CD4-positive, alpha-beta T cell (primary cell): Measurements from ENCODE around the gene FRMD4B. TPM values are rescaled to one million over a fixed set of nuclear protein-coding genes. Genes with fewer than 3 reads are reported as not detected.

Experiments
- ATAC-seq: fragments of 200-7000 bp; cut with Tn5 transposase; one replicate; pipeline ENCODE4 v1.10.0; 2022; ENCODE audit warnings: mild to moderate bottlenecking; ENCODE audit not compliant: poor library complexity
- CTCF ChIA-PET: fragments of 350-600 bp; sonication (Branson Sonifier 250); formaldehyde crosslinking; loops from one replicate; lab custom pipeline; 2021; ENCODE audit warnings: antibody characterized with exemption, inconsistent platforms; lab: Charles Lee
- POLR2A ChIA-PET: fragments of 350-600 bp; sonication (Branson Sonifier 250); formaldehyde crosslinking; loops from one replicate; lab custom pipeline; 2021; ENCODE audit warnings: antibody characterized with exemption, inconsistent platforms; lab: Charles Lee
- DNase-seq, 14 experiments: peaks; one replicate each; pipeline ENCODE4 v3.0.0-alpha.2; 2013 to 2020; ENCODE audit warnings: mixed read lengths in 2 of 14
- H3K27ac ChIP-seq, 2 donors: one replicate each; pipeline versions ENCODE4 v1.5.1 to v1.7.0; 2013; ENCODE audit warnings: low read length in 2 of 2, low read depth in 1 of 2, mild to moderate bottlenecking in 1 of 2
- H3K27me3 ChIP-seq, 2 experiments: 1 replicate in 1 of 2; 2 replicates in 1 of 2; pipeline versions ENCODE4 v1.6.1 to v1.7.0; 2013; ENCODE audit warnings: low read length in 2 of 2, control low read depth in 1 of 2, mild to moderate bottlenecking in 1 of 2, moderate library complexity in 1 of 2; ENCODE audit not compliant: insufficient read depth in 2 of 2, control insufficient read depth in 1 of 2
- H3K36me3 ChIP-seq: one replicate; pipeline ENCODE4 v1.6.1; 2013; ENCODE audit warnings: low read length, control low read depth; ENCODE audit not compliant: insufficient read depth
- H3K4me1 ChIP-seq: one replicate; pipeline ENCODE4 v1.6.1; 2013; ENCODE audit warnings: low read length, control low read depth; ENCODE audit not compliant: insufficient read depth
- H3K4me3 ChIP-seq: one replicate; pipeline ENCODE4 v1.5.1; 2013; ENCODE audit warnings: mild to moderate bottlenecking, low read length, moderate library complexity
- H3K9me3 ChIP-seq, 2 experiments: 1 replicate in 1 of 2; 2 replicates in 1 of 2; pipeline versions ENCODE4 v1.6.1 to v1.7.0; 2013; ENCODE audit warnings: low read length in 2 of 2, mild to moderate bottlenecking in 2 of 2, control low read depth in 1 of 2, moderate library complexity in 1 of 2; ENCODE audit not compliant: control insufficient read depth in 1 of 2, insufficient read depth in 1 of 2
- H3K27ac Mint-ChIP-seq: one replicate; pipeline ENCODE4 v1.8.0; 2020; ENCODE audit warnings: mixed read lengths
- H3K27me3 Mint-ChIP-seq: one replicate; pipeline ENCODE4 v1.8.0; 2021; ENCODE audit warnings: mixed read lengths
- H3K36me3 Mint-ChIP-seq: one replicate; pipeline ENCODE4 v1.8.0; 2021; ENCODE audit warnings: low read depth, mixed read lengths
- H3K4me1 Mint-ChIP-seq: one replicate; pipeline ENCODE4 v1.8.0; 2021; ENCODE audit warnings: low read depth, mixed read lengths
- H3K4me3 Mint-ChIP-seq: one replicate; pipeline ENCODE4 v1.8.0; 2020; ENCODE audit warnings: mild to moderate bottlenecking, mixed read lengths
- H3K9me3 Mint-ChIP-seq: one replicate; pipeline ENCODE4 v1.8.0; 2020; ENCODE audit warnings: mixed read lengths
- CTCF ChIP-seq: fragments of 200-600 bp; IDR thresholded peaks from one replicate; pipeline ENCODE4 v1.8.0; 2022; ENCODE audit warnings: antibody characterized with exemption, mild to moderate bottlenecking
- intact Hi-C, 2 experiments: fragments of 100-400 bp; cut with DNase I in 1 of 2; cut with micrococcal nuclease in 1 of 2; formaldehyde crosslinking; loops; one replicate each; pipeline versions ENCODE4 v1.15.1 to v1.9.0; 2023 to 2025; cut with DNase I, micrococcal nuclease
- total RNA-seq, 174 experiments: library from RNA in 2 of 174; stranded (reverse) in 2 of 174; gene quantifications; one replicate each; pipeline ENCODE4 v1.2.3 and lab custom pipeline; 2021 to 2026

Gene FRMD4B
- total RNA-seq, 2 experiments from 2014 or later = 5.5 to 7.7 TPM

- H3K4me1 Mint-ChIP-seq = no peaks in the 10 kb centered on the region
- peak; percentile 25 for TF ChIP-seq CTCF
- H3K27ac Mint-ChIP-seq = no peak overlapping the region
- H3K4me3 Mint-ChIP-seq = no peak overlapping the region
- peak in 4 of 14 experiments; percentile 3 to 46 (median 34) for DNase-seq
- Histone ChIP-seq H3K4me1 (no peaks in the 10 kb centered on the region), H3K27me3 (no peaks in the 10 kb centered on the region), H3K4me3 (no peak overlapping the region), H3K27ac (no peak overlapping the region), H3K36me3 (no peaks in the 10 kb centered on the region), H3K9me3 (no peaks in the 10 kb centered on the region)
- no peak for ATAC-seq
- no peaks in the 10 kb centered on the region for H3K9me3 Mint-ChIP-seq
- H3K27me3 Mint-ChIP-seq = no peaks in the 10 kb centered on the region
- POLR2A ChIA-PET = no interaction called here
- intact Hi-C loops = loop anchor here in 1 of 2 experiments (2.0 kb wide), 1 partner anchor 264 kb away; no protein-coding TSS in a partner anchor
- no peaks in the 10 kb centered on the region for H3K36me3 Mint-ChIP-seq
- CTCF ChIA-PET = interaction anchor here (1.4 kb wide), 1 partner anchor 263 kb away, joined by 3 read pairs; no protein-coding TSS in a partner anchor
These were observed 39.4 kb upstream of the FRMD4B start for GRCh38 chr3:69425249-69425648.

- CTCF ChIA-PET = no interaction called here
- intact Hi-C loops = loop anchor here in 1 of 2 experiments (2.0 kb wide), 1 partner anchor 263 kb away; no protein-coding TSS in a partner anchor
These were observed 37.7 kb upstream of the FRMD4B start for GRCh38 chr3:69423463-69424155.

GRCh38 chr3:69422751-69423150 lies 36.9 kb upstream of the FRMD4B start:
- H3K4me3 Mint-ChIP-seq = no peak overlapping the region
- POLR2A ChIA-PET = no interaction called here
- CTCF ChIA-PET = interaction anchor here (0.8 kb wide), 1 partner anchor 12 kb away, joined by 3 read pairs; no protein-coding TSS in a partner anchor
- no peaks in the 10 kb centered on the region for H3K4me1 Mint-ChIP-seq
- no peaks in the 10 kb centered on the region for H3K36me3 Mint-ChIP-seq
- no peak overlapping the region for H3K4me3 ChIP-seq
- no peak overlapping the region for H3K27ac ChIP-seq
- H3K27me3 ChIP-seq = peaks cover 0 to 2% of the 10 kb centered on the region in 2 experiments
- H3K27me3 Mint-ChIP-seq = no peaks in the 10 kb centered on the region
- DNase-seq (no peak), ATAC-seq (no peak)
- H3K9me3 ChIP-seq = no peaks in the 10 kb centered on the region
- no peaks in the 10 kb centered on the region for H3K36me3 ChIP-seq
- no peak overlapping the region for H3K27ac Mint-ChIP-seq
- intact Hi-C loops = no loop called here
- H3K4me1 ChIP-seq = no peaks in the 10 kb centered on the region
- H3K9me3 Mint-ChIP-seq = no peaks in the 10 kb centered on the region
- no peak for TF ChIP-seq CTCF

More at GRCh38 chr3:69423463-69424155, 37.7 kb upstream of the FRMD4B start:
- no peak overlapping the region for H3K4me3 Mint-ChIP-seq
- no peak for TF ChIP-seq CTCF
- Histone ChIP-seq H3K27ac (no peak overlapping the region), H3K4me3 (no peak overlapping the region), H3K9me3 (no peaks in the 10 kb centered on the region), H3K4me1 (no peaks in the 10 kb centered on the region), H3K36me3 (no peaks in the 10 kb centered on the region), H3K27me3 (peaks cover 0 to 2% of the 10 kb centered on the region in 2 experiments)
- no peaks in the 10 kb centered on the region for H3K9me3 Mint-ChIP-seq
- H3K27me3 Mint-ChIP-seq = no peaks in the 10 kb centered on the region
- no peaks in the 10 kb centered on the region for H3K36me3 Mint-ChIP-seq
- H3K27ac Mint-ChIP-seq = no peak overlapping the region
- POLR2A ChIA-PET = no interaction called here
- DNase-seq (no peak), ATAC-seq (no peak)
- no peaks in the 10 kb centered on the region for H3K4me1 Mint-ChIP-seq
